Omental fat pad (tissue), 4 donors: Measurements from ENCODE around the gene SLC18A3. TPM values are rescaled to one million over a fixed set of nuclear protein-coding genes. Genes with fewer than 3 reads are reported as not detected.

Experiments used
- ATAC-seq: fragments of 150-250 bp; one replicate; pipeline ENCODE4 v1.9.1; 2016; ENCODE audit warnings: mild to moderate bottlenecking, moderate library complexity; ENCODE audit not compliant: low FRiP score
- DNase-seq: peaks from one replicate; pipeline ENCODE4 v3.0.0-alpha.2; 2019; ENCODE audit warnings: low spot score
- CTCF ChIP-seq, 3 donors: fragments of 450-650 bp; IDR thresholded peaks; one replicate each; pipeline ENCODE4 v1.5.1; 2016 to 2017; ENCODE audit warnings: antibody characterized with exemption in 3 of 3, mild to moderate bottlenecking in 3 of 3, moderate library complexity in 2 of 3
- total RNA-seq, 4 donors: library from RNA; depleted of rRNA; stranded (reverse); fragments of >200 nt; gene quantifications; one replicate each; pipeline ENCODE4 v1.1.0, GENCODE V29; 2016

SLC18A3 gene
- total RNA-seq, 4 donors from 2014 or later: not detected

GRCh38 chr10:49595713-49596492 is 14.2 kb upstream of the SLC18A3 start:
- TF ChIP-seq CTCF (IDR thresholded peaks at IDR 0.05): no peak
- ATAC-seq: no peak
- no peak for DNase-seq

GRCh38 chr10:49596493-49596809 is 13.7 kb upstream of the SLC18A3 start:
- DNase-seq (no peak), ATAC-seq (no peak)
- no peak for TF ChIP-seq CTCF (IDR thresholded peaks at IDR 0.05)

GRCh38 chr10:49596836-49597235 is 13.3 kb upstream of the SLC18A3 start:
- DNase-seq (no peak), ATAC-seq (no peak)
- no peak for TF ChIP-seq CTCF (IDR thresholded peaks at IDR 0.05)

- DNase-seq (no peak), ATAC-seq (no peak)
- no peak for TF ChIP-seq CTCF (IDR thresholded peaks at IDR 0.05)
These were observed 12.5 kb upstream of the SLC18A3 start for GRCh38 chr10:49597426-49598163.

GRCh38 chr10:49598164-49598856 is 11.8 kb upstream of the SLC18A3 start:
- no peak for DNase-seq
- TF ChIP-seq CTCF (IDR thresholded peaks at IDR 0.05): no peak
- ATAC-seq: no peak

GRCh38 chr10:49598986-49599385 is 11.1 kb upstream of the SLC18A3 start:
- no peak for TF ChIP-seq CTCF (IDR thresholded peaks at IDR 0.05)
- ATAC-seq: no peak
- no peak for DNase-seq
